ENCODE data around the gene KIRREL3. TPM values are rescaled to one million over a fixed set of nuclear protein-coding genes. Genes with fewer than 3 reads are reported as not detected.

Gene KIRREL3
- total RNA-seq, 1 donor from 2014 or later = under 0.01 TPM

DNA sequence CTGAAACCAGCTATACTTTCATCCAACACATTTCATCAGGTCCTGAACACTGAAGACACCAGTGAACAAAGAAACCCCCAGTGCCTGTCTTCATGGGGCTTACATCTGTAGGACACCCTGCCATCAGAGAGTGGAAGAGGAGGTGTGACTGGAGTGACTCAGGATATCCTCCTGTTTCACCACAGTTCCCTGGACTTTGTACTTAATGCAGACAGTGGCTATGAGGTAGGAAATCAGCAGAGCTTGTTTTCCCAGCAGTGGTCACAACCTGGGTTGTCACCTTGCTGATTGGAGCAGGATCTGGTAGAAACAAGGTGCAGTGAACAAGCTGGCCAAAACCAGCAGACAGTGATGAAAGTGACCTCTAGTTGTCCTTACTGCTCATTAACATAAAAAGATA, 128.8 kb downstream of the KIRREL3 start:
- H3K36me3 ChIP-seq (ENCODE audit: control insufficient read depth in 3 of 3, insufficient read depth in 3 of 3, low read length in 3 of 3) = no peaks in the 10 kb centered on the region
- H3K27me3 ChIP-seq (ENCODE audit: control insufficient read depth in 3 of 3, insufficient read depth in 3 of 3, low read length in 3 of 3) = peaks cover 0 to 13% (median 3%) of the 10 kb centered on the region in 3 donors
- no peak overlapping the region for H3K27ac ChIP-seq (ENCODE audit: low read depth, low read length)
- H3K9me3 ChIP-seq (ENCODE audit: control insufficient read depth in 3 of 3, low read length in 3 of 3) = no peaks in the 10 kb centered on the region
- H3K9ac ChIP-seq (ENCODE audit: low read depth in 1 of 3, low read length in 3 of 3) = no peak overlapping the region
- H3K4me1 ChIP-seq (ENCODE audit: control insufficient read depth in 3 of 3, insufficient read depth in 3 of 3, low read length in 3 of 3) = no peaks in the 10 kb centered on the region
- no peak overlapping the region for H3K4me3 ChIP-seq (ENCODE audit: low read length in 3 of 3)

DNA sequence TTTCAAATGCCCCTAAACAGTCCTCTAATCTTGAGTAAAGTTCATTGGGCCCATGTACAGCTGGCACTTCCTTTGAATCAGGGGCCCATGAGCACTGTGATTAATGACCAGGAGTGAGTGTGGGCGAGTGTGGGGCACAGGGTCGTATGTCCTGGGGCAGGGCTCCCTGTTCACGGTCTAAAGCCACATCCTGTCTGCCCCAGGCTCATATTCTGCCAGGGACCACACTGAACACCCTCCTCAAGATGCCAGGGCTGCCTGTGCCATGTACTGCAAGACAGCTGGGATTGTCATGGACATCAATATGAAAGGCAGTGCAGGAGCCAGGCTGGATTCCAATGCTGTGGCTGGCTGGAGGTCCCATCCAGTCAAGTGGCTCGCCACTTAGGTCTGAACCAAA, 130.5 kb downstream of the KIRREL3 start:
- Histone ChIP-seq H3K27me3 (ENCODE audit: control insufficient read depth in 3 of 3, insufficient read depth in 3 of 3, low read length in 3 of 3) (peaks cover 0 to 12% (median 5%) of the 10 kb centered on the region in 3 donors), H3K4me1 (ENCODE audit: control insufficient read depth in 3 of 3, insufficient read depth in 3 of 3, low read length in 3 of 3) (no peaks in the 10 kb centered on the region), H3K36me3 (ENCODE audit: control insufficient read depth in 3 of 3, insufficient read depth in 3 of 3, low read length in 3 of 3) (no peaks in the 10 kb centered on the region), H3K27ac (ENCODE audit: low read depth, low read length) (no peak overlapping the region), H3K9ac (ENCODE audit: low read depth in 1 of 3, low read length in 3 of 3) (no peak overlapping the region), H3K9me3 (ENCODE audit: control insufficient read depth in 3 of 3, low read length in 3 of 3) (no peaks in the 10 kb centered on the region), H3K4me3 (ENCODE audit: low read length in 3 of 3) (no peak overlapping the region)

DNA sequence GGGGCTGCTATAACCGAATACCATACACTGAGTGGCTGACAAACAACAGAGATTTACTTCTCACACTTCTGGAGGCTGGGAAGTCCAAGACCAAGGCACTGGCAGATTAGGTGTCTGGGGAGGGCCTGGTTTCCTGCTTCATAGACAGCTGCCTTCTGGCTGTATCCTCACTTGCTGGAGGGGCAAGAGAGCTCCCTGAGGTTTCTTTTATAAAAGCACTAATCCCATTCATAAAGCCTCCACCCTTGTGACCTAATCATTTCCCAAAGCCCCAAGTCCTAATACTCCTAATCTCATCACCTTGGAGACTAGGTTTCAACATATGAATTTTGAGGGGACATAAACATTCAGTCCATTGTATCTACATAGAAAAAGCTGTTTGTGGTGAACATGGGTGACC, 131.8 kb downstream of the KIRREL3 start:
- no peak overlapping the region for H3K4me3 ChIP-seq (ENCODE audit: low read length in 3 of 3)
- no peak overlapping the region for H3K9ac ChIP-seq (ENCODE audit: low read depth in 1 of 3, low read length in 3 of 3)
- no peaks in the 10 kb centered on the region for H3K4me1 ChIP-seq (ENCODE audit: control insufficient read depth in 3 of 3, insufficient read depth in 3 of 3, low read length in 3 of 3)
- no peaks in the 10 kb centered on the region for H3K9me3 ChIP-seq (ENCODE audit: control insufficient read depth in 3 of 3, low read length in 3 of 3)
- H3K27ac ChIP-seq (ENCODE audit: low read depth, low read length) = no peak overlapping the region
- no peaks in the 10 kb centered on the region for H3K36me3 ChIP-seq (ENCODE audit: control insufficient read depth in 3 of 3, insufficient read depth in 3 of 3, low read length in 3 of 3)
- H3K27me3 ChIP-seq (ENCODE audit: control insufficient read depth in 3 of 3, insufficient read depth in 3 of 3, low read length in 3 of 3) = peaks cover 0 to 14% (median 5%) of the 10 kb centered on the region in 3 donors

DNA sequence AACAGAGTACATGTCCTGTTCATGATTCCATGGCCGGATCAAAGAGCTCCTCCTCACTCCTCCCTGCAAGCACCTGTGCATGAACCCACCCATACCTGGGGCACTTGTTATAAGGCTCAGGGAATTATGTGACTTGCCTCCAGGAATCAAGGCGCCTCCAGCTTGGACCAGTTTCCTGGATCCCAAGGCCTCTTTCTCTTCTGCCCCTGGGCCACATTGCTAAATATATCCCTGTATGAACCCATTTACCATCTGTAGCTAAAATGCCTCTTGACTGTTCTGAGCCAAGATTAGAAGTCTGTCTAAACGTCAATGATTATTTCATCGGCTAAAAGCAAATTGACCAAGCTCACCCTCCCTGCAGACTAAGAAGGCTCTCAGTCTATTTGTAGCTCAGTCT, 135.6 kb downstream of the KIRREL3 start:
- Histone ChIP-seq H3K36me3 (ENCODE audit: control insufficient read depth in 3 of 3, insufficient read depth in 3 of 3, low read length in 3 of 3) (no peaks in the 10 kb centered on the region), H3K4me1 (ENCODE audit: control insufficient read depth in 3 of 3, insufficient read depth in 3 of 3, low read length in 3 of 3) (no peaks in the 10 kb centered on the region), H3K9ac (ENCODE audit: low read depth in 1 of 3, low read length in 3 of 3) (no peak overlapping the region), H3K27me3 (ENCODE audit: control insufficient read depth in 3 of 3, insufficient read depth in 3 of 3, low read length in 3 of 3) (peaks cover 0 to 35% (median 12%) of the 10 kb centered on the region in 3 donors), H3K4me3 (ENCODE audit: low read length in 3 of 3) (no peak overlapping the region), H3K9me3 (ENCODE audit: control insufficient read depth in 3 of 3, low read length in 3 of 3) (no peaks in the 10 kb centered on the region), H3K27ac (ENCODE audit: low read depth, low read length) (no peak overlapping the region)

DNA sequence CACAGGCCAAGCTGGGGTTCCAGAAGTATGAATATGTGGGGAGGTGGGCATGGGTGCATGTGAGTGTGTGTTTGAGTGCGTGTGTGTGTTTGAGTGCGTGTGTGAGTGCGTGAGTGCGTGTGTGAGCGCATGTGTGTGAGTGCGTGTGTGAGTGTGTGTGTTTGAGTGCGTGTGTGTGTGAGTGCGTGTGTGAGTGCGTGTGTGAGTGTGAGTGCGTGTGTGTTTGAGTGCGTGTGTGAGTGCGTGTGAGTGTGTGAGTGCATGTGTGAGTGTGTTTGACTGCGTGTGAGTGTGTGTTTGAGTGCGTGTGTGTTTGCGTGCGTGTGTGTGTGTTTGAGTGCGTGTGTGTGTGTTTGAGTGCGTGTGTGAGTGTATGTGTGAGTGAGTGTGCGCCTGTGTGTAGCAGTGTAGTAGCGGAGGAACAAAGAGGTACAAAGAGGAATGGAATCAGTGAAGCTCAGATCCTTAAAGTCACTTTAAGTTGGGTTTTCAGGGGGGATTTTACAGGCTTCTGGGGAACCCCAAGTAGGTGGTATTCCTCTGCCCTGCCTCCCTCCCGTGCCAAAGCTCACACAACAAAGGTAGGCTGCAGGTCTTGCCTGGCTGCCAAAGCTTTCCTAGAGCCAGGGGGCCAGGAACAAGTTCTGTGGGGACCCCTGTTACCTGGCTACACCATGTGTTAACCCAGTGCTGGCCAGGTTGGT, 137.1 kb downstream of the KIRREL3 start:
- Histone ChIP-seq H3K9ac (ENCODE audit: low read depth in 1 of 3, low read length in 3 of 3) (no peak overlapping the region), H3K27ac (ENCODE audit: low read depth, low read length) (no peak overlapping the region), H3K4me1 (ENCODE audit: control insufficient read depth in 3 of 3, insufficient read depth in 3 of 3, low read length in 3 of 3) (no peaks in the 10 kb centered on the region), H3K9me3 (ENCODE audit: control insufficient read depth in 3 of 3, low read length in 3 of 3) (no peaks in the 10 kb centered on the region), H3K4me3 (ENCODE audit: low read length in 3 of 3) (no peak overlapping the region), H3K36me3 (ENCODE audit: control insufficient read depth in 3 of 3, insufficient read depth in 3 of 3, low read length in 3 of 3) (no peaks in the 10 kb centered on the region), H3K27me3 (ENCODE audit: control insufficient read depth in 3 of 3, insufficient read depth in 3 of 3, low read length in 3 of 3) (peaks cover 0 to 36% (median 12%) of the 10 kb centered on the region in 3 donors)

DNA sequence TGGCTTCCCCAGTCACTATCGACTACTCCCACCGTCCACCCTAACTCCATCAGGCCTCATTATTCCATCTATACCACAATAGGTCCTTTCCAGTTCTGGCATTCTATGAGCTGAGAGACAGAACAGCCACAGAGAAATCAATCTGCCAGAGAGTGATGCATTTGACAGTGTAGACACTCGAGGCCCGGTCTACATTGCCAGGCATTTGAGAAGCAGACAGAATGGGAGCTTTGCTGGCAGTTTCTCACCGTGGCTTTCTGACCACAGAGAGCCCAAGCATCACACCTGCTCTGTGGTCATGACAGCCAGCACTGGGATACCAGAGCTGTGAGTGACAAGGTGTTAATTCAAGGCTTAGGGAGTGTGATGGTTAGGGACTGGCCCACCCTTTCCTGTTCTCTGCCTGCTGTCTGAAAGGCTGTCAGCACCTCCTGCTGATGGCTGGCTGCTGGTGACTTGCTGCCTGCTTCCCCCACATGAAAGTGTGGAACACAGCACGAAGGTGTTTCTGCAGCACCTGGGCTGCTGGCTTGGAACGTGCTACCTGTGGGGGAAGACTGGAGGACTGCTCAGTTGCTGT, 137.8 kb downstream of the KIRREL3 start:
- H3K27me3 ChIP-seq (ENCODE audit: control insufficient read depth in 3 of 3, insufficient read depth in 3 of 3, low read length in 3 of 3) = peaks cover 0 to 42% (median 9%) of the 10 kb centered on the region in 3 donors
- H3K9me3 ChIP-seq (ENCODE audit: control insufficient read depth in 3 of 3, low read length in 3 of 3) = no peaks in the 10 kb centered on the region
- H3K4me3 ChIP-seq (ENCODE audit: low read length in 3 of 3) = no peak overlapping the region

DNA sequence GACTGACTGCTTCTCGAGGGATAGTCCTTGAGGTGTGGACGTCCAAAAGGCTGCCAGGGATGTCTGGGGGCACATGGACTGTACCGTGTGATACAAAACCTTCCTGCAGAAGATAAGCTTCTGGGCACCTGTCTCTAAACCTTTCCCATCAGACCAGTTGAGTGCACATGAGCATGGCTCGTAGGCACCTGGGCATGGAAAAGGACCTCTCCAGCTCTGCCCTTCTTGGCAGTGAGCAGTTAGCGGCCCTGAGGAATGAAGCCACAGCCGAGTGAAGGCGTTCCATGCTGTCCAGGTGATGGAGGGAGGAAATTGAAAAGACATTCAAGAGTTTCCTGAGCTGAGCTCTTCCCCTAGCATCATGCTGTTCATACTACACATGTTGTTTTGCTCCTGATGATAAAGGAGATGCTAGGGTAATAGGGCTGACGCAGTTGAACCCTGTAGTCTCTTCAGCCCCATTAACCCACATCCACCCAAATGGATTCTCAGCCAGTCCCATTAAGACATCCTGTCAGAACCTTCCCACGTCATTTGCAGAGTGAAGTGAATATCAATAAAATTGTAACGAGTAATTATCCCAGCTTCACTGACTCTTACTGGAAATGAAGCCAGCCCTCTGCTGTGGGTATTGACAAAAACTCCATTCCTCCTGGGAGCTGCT, 138.6 kb downstream of the KIRREL3 start:
- Histone ChIP-seq H3K27ac (ENCODE audit: low read depth, low read length) (no peak overlapping the region), H3K9me3 (ENCODE audit: control insufficient read depth in 3 of 3, low read length in 3 of 3) (no peaks in the 10 kb centered on the region), H3K4me3 (ENCODE audit: low read length in 3 of 3) (no peak overlapping the region), H3K27me3 (ENCODE audit: control insufficient read depth in 3 of 3, insufficient read depth in 3 of 3, low read length in 3 of 3) (peaks cover 0 to 37% (median 9%) of the 10 kb centered on the region in 3 donors), H3K9ac (ENCODE audit: low read depth in 1 of 3, low read length in 3 of 3) (no peak overlapping the region), H3K36me3 (ENCODE audit: control insufficient read depth in 3 of 3, insufficient read depth in 3 of 3, low read length in 3 of 3) (no peaks in the 10 kb centered on the region), H3K4me1 (ENCODE audit: control insufficient read depth in 3 of 3, insufficient read depth in 3 of 3, low read length in 3 of 3) (no peaks in the 10 kb centered on the region)

More for the DNA sequence above, 137.8 kb downstream of the KIRREL3 start:
- no peak overlapping the region for H3K9ac ChIP-seq (ENCODE audit: low read depth in 1 of 3, low read length in 3 of 3)
- no peak overlapping the region for H3K27ac ChIP-seq (ENCODE audit: low read depth, low read length)
- no peaks in the 10 kb centered on the region for H3K4me1 ChIP-seq (ENCODE audit: control insufficient read depth in 3 of 3, insufficient read depth in 3 of 3, low read length in 3 of 3)
- no peaks in the 10 kb centered on the region for H3K36me3 ChIP-seq (ENCODE audit: control insufficient read depth in 3 of 3, insufficient read depth in 3 of 3, low read length in 3 of 3)

DNA sequence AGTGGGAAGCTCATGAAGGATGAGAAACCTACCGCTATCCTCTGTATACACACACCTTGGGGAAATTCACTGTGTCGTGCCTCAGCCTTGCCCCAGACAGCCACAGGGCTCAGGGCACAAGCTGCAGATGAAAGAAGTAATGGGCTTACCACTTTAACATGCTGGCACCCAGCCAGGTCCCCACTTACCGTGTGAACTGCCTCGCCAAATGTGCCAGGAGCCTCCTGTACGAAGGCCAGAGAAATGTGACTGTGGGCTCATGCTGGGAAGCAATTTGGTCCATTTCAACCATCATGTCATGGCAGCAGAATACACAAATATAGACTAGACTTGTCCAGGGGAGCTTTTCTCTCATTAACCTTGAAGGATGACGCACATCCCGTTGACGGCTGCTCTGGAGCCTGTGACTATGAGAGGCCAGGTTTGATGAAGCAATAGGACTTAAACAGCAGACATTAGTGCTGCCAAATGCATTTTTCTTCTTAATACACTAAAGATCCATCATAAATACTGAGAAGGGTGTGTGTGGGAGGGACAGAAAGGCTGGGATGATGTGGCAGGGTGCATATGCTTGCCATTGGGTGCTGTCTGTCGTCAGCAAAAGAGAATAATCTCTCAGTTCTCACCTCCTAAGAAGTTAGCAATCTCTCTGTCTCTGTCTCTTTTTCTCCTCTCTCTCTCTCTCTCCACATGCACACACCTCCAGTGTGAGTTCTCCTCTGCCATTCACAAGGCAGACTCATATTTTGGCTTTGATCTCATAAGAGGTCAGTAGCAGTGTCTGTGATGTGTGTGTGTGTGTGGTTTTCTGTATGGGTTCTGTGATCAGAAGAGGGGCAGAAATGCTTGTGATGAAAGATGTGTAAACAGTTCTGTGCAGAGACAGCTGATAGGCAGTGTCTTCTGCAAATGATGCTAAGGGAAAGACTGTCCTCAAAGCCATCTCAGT, 142.4 kb downstream of the KIRREL3 start:
- Histone ChIP-seq H3K36me3 (ENCODE audit: control insufficient read depth in 3 of 3, insufficient read depth in 3 of 3, low read length in 3 of 3) (no peaks in the 10 kb centered on the region), H3K9ac (ENCODE audit: low read depth in 1 of 3, low read length in 3 of 3) (no peak overlapping the region), H3K4me1 (ENCODE audit: control insufficient read depth in 3 of 3, insufficient read depth in 3 of 3, low read length in 3 of 3) (no peaks in the 10 kb centered on the region), H3K4me3 (ENCODE audit: low read length in 3 of 3) (no peak overlapping the region), H3K9me3 (ENCODE audit: control insufficient read depth in 3 of 3, low read length in 3 of 3) (no peaks in the 10 kb centered on the region), H3K27ac (ENCODE audit: low read depth, low read length) (no peak overlapping the region), H3K27me3 (ENCODE audit: control insufficient read depth in 3 of 3, insufficient read depth in 3 of 3, low read length in 3 of 3) (peaks cover 0 to 23% (median 7%) of the 10 kb centered on the region in 3 donors)

DNA sequence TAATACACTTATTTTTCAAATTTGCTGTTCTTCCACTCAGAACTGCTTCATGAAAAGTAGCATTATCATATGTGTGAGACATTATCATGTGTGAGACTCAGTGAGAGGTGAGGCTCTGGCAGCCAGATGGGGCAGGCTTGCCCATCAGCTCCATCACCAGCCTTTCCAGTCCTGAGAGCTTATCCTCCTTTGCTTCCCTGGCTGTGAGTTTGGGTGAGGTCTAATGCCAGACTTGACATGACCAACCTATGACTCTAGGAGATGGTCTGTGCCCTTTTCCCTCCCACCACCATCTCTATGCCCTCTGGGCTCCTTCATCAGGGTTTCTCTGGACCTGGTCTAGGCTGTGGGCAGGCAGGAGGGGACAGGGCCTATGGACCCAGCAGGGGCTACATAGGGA, 145.0 kb downstream of the KIRREL3 start:
- H3K4me1 ChIP-seq (ENCODE audit: control insufficient read depth in 3 of 3, insufficient read depth in 3 of 3, low read length in 3 of 3) = no peaks in the 10 kb centered on the region
- H3K36me3 ChIP-seq (ENCODE audit: control insufficient read depth in 3 of 3, insufficient read depth in 3 of 3, low read length in 3 of 3) = no peaks in the 10 kb centered on the region
- H3K9ac ChIP-seq (ENCODE audit: low read depth in 1 of 3, low read length in 3 of 3) = no peak overlapping the region
- H3K27ac ChIP-seq (ENCODE audit: low read depth, low read length) = no peak overlapping the region
- H3K4me3 ChIP-seq (ENCODE audit: low read length in 3 of 3) = no peak overlapping the region
- peaks cover 0 to 10% (median 0%) of the 10 kb centered on the region in 3 donors for H3K27me3 ChIP-seq (ENCODE audit: control insufficient read depth in 3 of 3, insufficient read depth in 3 of 3, low read length in 3 of 3)
- no peaks in the 10 kb centered on the region for H3K9me3 ChIP-seq (ENCODE audit: control insufficient read depth in 3 of 3, low read length in 3 of 3)
